Measurements from ENCODE around the gene PRR14L. TPM values are rescaled to one million over a fixed set of nuclear protein-coding genes. Genes with fewer than 3 reads are reported as not detected.
"Not testable (repeated sequence)": the region's sequence is repeated elsewhere in the genome, so short reads cannot be mapped to it uniquely, and the experiment has no call there.

The PRR14L gene
- total and polyA plus RNA-seq, 5 donors from 2014 or later: 12.0 to 48.1 (median 21.8) TPM

DNA sequence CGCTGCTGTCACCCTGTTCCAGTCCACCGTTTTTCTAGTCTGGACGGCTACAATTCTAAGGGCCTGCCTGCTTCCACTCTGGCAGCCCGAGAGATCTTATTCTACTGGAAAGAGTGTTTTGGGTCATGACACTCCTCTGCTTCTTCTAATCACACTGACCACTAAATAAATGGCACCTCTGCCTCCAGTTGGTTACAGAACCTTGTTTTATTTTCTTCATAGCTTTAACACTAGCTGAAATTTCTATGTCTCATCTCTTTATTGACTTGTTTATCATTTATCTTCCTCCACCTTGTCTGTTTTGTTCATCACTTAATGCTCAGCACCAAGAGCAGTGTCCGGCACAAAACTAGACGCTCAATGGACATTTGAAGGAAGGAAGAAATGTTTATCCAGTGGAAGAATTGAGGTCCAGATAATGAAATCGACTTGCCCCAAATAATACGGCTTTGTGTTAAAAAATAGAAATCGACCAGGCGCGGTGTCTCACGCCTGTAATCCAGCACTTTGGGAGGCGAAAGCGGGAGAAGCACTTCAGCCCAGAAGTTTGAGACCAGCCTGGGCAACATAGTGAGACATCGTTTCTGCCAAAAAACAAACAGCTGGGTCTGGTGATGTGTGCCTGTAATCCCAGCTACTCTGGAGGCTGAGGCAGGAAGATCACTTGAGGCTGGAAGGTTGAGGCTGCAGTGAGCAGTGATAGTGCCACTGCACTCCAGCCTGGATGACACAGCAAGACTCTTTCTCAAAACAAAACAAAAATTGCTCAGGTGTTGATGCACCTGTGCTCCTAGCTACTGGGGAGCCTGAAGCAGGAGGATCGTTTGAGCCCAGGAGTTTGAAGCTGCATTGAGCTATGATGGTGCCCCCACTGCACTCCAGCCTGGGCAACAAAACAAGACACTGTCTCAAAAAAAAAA lies 693 bp upstream of the PRR14L start:
- Mint-ChIP-seq H3K9me3 (no peaks in the 10 kb centered on the region), H3K4me3 (peak overlapping the region; percentile 95 to 98 (median 98)), H3K27ac (peak overlapping the region; percentile 74 to 94 (median 92)), H3K36me3 (peaks cover 4% of the 10 kb centered on the region), H3K27me3 (peaks cover 7% of the 10 kb centered on the region), H3K4me1 (peaks cover 41 to 73% (median 56%) of the 10 kb centered on the region in 4 donors)
- Histone ChIP-seq H3K4me3 (ENCODE audit: low read depth, low read length) (peak overlapping the region; percentile 75), H3K27me3 (ENCODE audit: control insufficient read depth, insufficient read depth, low read length) (no peaks in the 10 kb centered on the region), H3K36me3 (ENCODE audit: control insufficient read depth, insufficient read depth, low read length) (no peaks in the 10 kb centered on the region), H3K27ac (ENCODE audit: insufficient read depth, low read length, poor library complexity, severe bottlenecking) (peak overlapping the region; percentile 88), H3K4me1 (ENCODE audit: control insufficient read depth, insufficient read depth, low read length, poor library complexity, severe bottlenecking) (peaks cover 48% of the 10 kb centered on the region), H3K9me3 (ENCODE audit: control insufficient read depth in 2 of 2, low read length in 2 of 2) (no peaks in the 10 kb centered on the region)
- no peak for DNase-seq
- ATAC-seq (ENCODE audit: low read depth in 2 of 2): no peak

DNA sequence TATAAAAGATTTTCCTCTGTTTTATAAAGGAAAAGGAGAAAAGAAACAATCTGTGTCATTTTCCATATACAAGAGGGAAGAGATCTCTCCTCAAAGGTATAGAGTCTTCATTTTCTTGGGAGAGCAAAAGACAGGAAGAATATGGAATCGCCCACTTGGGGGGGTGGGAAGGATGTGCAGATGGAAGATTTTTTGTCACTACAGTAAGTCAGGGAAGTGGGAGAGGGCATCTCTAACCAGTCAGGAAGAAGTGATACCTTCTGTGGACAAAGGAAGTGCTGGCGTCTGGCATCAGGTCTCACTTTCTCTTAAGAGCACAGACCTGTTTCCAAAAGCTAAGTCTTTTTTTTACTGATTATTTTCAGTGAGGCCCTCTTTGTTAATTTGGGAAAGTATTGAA lies 1.4 kb downstream of the PRR14L start:
- Histone ChIP-seq H3K4me3 (ENCODE audit: low read depth, low read length) (peak overlapping the region; percentile 94), H3K4me1 (ENCODE audit: control insufficient read depth, insufficient read depth, low read length, poor library complexity, severe bottlenecking) (peaks cover 37% of the 10 kb centered on the region), H3K9me3 (ENCODE audit: control insufficient read depth in 2 of 2, low read length in 2 of 2) (no peaks in the 10 kb centered on the region), H3K36me3 (ENCODE audit: control insufficient read depth, insufficient read depth, low read length) (peaks cover 3% of the 10 kb centered on the region), H3K27me3 (ENCODE audit: control insufficient read depth, insufficient read depth, low read length) (no peaks in the 10 kb centered on the region), H3K27ac (ENCODE audit: insufficient read depth, low read length, poor library complexity, severe bottlenecking) (no peak overlapping the region)
- DNase-seq: peak in 1 of 3 donors; percentile 20
- Mint-ChIP-seq H3K4me1 (peaks cover 34 to 64% (median 48%) of the 10 kb centered on the region in 4 donors), H3K9me3 (no peaks in the 10 kb centered on the region), H3K36me3 (peaks cover 9% of the 10 kb centered on the region), H3K27me3 (peaks cover 7% of the 10 kb centered on the region), H3K4me3 (peak overlapping the region; percentile 95 to 98 (median 98)), H3K27ac (peak overlapping the region; percentile 63 to 94 (median 92))
- no peak for ATAC-seq (ENCODE audit: low read depth in 2 of 2)

DNA sequence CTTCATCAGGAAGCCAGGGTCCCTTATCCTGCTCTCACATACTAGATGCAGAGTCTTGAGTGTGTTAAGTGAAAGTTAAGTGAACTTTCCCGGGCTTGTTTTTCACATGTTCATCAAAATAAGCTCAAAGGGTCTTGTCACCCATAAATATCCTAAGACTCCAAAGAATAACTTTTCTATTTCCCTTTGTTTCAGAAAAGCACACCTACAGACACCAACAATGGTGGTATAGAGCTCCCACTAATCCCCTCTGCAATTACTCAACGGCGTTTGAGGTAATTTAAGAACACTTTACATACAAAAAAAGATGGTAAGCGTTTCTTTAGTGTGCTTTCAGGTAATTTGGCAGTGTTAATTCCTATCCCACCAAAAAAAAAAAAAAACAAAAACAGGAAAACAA lies 2.5 kb downstream of the PRR14L start:
- H3K4me1 ChIP-seq (ENCODE audit: control insufficient read depth, insufficient read depth, low read length, poor library complexity, severe bottlenecking): peaks cover 30% of the 10 kb centered on the region
- no peak for DNase-seq
- Mint-ChIP-seq H3K4me1 (peaks cover 34 to 58% (median 48%) of the 10 kb centered on the region in 4 donors), H3K9me3 (no peaks in the 10 kb centered on the region), H3K36me3 (peaks cover 13% of the 10 kb centered on the region), H3K27me3 (no peaks in the 10 kb centered on the region), H3K4me3 (peak overlapping the region in 2 of 4 donors; percentile 52 to 98), H3K27ac (peak overlapping the region; percentile 44 to 76 (median 60))
- no peak overlapping the region for H3K4me3 ChIP-seq (ENCODE audit: low read depth, low read length)
- H3K9me3 ChIP-seq (ENCODE audit: control insufficient read depth in 2 of 2, low read length in 2 of 2): no peaks in the 10 kb centered on the region
- no peaks in the 10 kb centered on the region for H3K27me3 ChIP-seq (ENCODE audit: control insufficient read depth, insufficient read depth, low read length)
- H3K27ac ChIP-seq (ENCODE audit: insufficient read depth, low read length, poor library complexity, severe bottlenecking): no peak overlapping the region
- ATAC-seq (ENCODE audit: low read depth in 2 of 2): no peak
- H3K36me3 ChIP-seq (ENCODE audit: control insufficient read depth, insufficient read depth, low read length): peaks cover 8% of the 10 kb centered on the region

DNA sequence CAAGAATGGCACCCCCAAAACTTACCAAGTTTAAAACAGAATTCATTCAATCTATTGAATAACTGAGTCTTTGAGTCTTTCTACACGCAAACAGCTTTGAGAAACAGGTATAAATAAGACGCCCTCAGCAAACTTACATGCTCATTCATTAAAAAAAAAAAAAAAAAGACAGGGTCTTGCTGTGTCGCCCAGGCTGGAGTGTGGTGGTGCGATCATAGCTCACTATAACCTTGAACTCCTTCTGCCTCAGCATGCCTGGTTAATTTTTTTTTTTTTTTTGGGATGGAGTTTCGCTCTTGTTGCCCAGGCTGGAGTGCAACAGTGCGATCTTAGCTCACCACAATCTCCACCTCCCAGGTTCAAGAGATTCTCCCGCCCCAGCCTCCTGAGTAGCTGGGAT lies 6.1 kb downstream of the PRR14L start:
- no peak overlapping the region for H3K4me3 Mint-ChIP-seq
- DNase-seq (no peak), ATAC-seq (ENCODE audit: low read depth in 2 of 2) (no peak)
- no peaks in the 10 kb centered on the region for H3K9me3 ChIP-seq (ENCODE audit: control insufficient read depth in 2 of 2, low read length in 2 of 2)
- H3K27ac Mint-ChIP-seq: peak overlapping the region in 1 of 3 donors; percentile 20
- H3K27ac ChIP-seq (ENCODE audit: insufficient read depth, low read length, poor library complexity, severe bottlenecking): no peak overlapping the region
- no peaks in the 10 kb centered on the region for H3K27me3 ChIP-seq (ENCODE audit: control insufficient read depth, insufficient read depth, low read length)
- peaks cover 21% of the 10 kb centered on the region for H3K36me3 Mint-ChIP-seq
- no peak overlapping the region for H3K4me3 ChIP-seq (ENCODE audit: low read depth, low read length)
- no peaks in the 10 kb centered on the region for H3K27me3 Mint-ChIP-seq
- H3K9me3 Mint-ChIP-seq: no peaks in the 10 kb centered on the region
- H3K4me1 Mint-ChIP-seq: peaks cover 31 to 68% (median 50%) of the 10 kb centered on the region in 4 donors
- H3K36me3 ChIP-seq (ENCODE audit: control insufficient read depth, insufficient read depth, low read length): peaks cover 17% of the 10 kb centered on the region
- peaks cover 15% of the 10 kb centered on the region for H3K4me1 ChIP-seq (ENCODE audit: control insufficient read depth, insufficient read depth, low read length, poor library complexity, severe bottlenecking)

DNA sequence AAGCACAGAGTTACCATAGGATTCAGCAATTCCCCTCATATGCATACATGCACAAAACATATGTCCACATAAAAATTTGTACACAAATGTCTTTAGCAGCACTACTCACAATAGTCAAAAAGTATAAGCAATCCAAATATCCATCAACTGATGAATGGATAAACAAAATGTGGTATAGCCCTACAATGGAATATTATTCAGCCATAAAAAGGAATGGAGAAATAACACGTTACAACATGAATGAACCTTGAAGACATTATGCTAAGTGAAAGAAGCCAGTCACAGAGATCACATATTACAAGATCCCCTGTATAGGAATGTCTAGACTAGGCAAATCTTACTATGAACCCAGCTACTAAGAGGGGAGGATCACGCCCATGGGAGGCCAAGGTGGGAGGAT lies 7.2 kb downstream of the PRR14L start:
- H3K27ac ChIP-seq (ENCODE audit: insufficient read depth, low read length, poor library complexity, severe bottlenecking): no peak overlapping the region
- H3K4me1 ChIP-seq (ENCODE audit: control insufficient read depth, insufficient read depth, low read length, poor library complexity, severe bottlenecking): peaks cover 13% of the 10 kb centered on the region
- H3K27ac Mint-ChIP-seq: peak overlapping the region in 2 of 3 donors; percentile 22 to 73
- peaks cover 29% of the 10 kb centered on the region for H3K36me3 Mint-ChIP-seq
- H3K9me3 Mint-ChIP-seq: no peaks in the 10 kb centered on the region
- no peak overlapping the region for H3K4me3 ChIP-seq (ENCODE audit: low read depth, low read length)
- H3K4me3 Mint-ChIP-seq: peak overlapping the region in 1 of 4 donors; percentile 22
- H3K27me3 Mint-ChIP-seq: no peaks in the 10 kb centered on the region
- DNase-seq (no peak), ATAC-seq (ENCODE audit: low read depth in 2 of 2) (no peak)
- peaks cover 28 to 68% (median 50%) of the 10 kb centered on the region in 4 donors for H3K4me1 Mint-ChIP-seq
- no peaks in the 10 kb centered on the region for H3K27me3 ChIP-seq (ENCODE audit: control insufficient read depth, insufficient read depth, low read length)
- no peaks in the 10 kb centered on the region for H3K9me3 ChIP-seq (ENCODE audit: control insufficient read depth in 2 of 2, low read length in 2 of 2)
- H3K36me3 ChIP-seq (ENCODE audit: control insufficient read depth, insufficient read depth, low read length): peaks cover 25% of the 10 kb centered on the region

DNA sequence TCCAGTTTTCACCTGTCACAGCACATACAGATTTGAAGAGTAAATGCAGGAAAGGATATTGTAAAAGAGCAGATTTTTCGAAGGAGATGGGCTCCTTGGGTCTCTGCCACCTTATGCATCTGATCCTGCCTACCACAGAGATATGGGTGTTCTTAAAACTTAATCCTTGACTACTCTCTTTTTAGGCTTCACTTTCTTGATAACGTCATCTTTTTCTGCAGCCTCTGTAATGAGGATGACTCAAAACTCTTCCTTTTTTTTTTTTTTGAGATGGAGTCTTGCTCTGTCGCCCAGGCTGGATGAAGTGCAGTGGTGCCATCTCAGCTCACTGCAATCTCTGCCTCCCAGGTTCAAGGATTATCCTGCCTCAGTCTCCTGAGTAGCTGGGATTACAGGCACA lies 7.8 kb downstream of the PRR14L start:
- Histone ChIP-seq H3K36me3 (ENCODE audit: control insufficient read depth, insufficient read depth, low read length) (peaks cover 25% of the 10 kb centered on the region), H3K27ac (ENCODE audit: insufficient read depth, low read length, poor library complexity, severe bottlenecking) (no peak overlapping the region), H3K9me3 (ENCODE audit: control insufficient read depth in 2 of 2, low read length in 2 of 2) (no peaks in the 10 kb centered on the region), H3K4me1 (ENCODE audit: control insufficient read depth, insufficient read depth, low read length, poor library complexity, severe bottlenecking) (peaks cover 14% of the 10 kb centered on the region), H3K4me3 (ENCODE audit: low read depth, low read length) (no peak overlapping the region), H3K27me3 (ENCODE audit: control insufficient read depth, insufficient read depth, low read length) (no peaks in the 10 kb centered on the region)
- DNase-seq: no peak
- H3K4me1 Mint-ChIP-seq: peaks cover 27 to 68% (median 48%) of the 10 kb centered on the region in 4 donors
- no peak for ATAC-seq (ENCODE audit: low read depth in 2 of 2)
- H3K27ac Mint-ChIP-seq: peak overlapping the region in 2 of 3 donors; percentile 27 to 73
- H3K4me3 Mint-ChIP-seq: peak overlapping the region in 1 of 4 donors; percentile 15
- no peaks in the 10 kb centered on the region for H3K27me3 Mint-ChIP-seq
- no peaks in the 10 kb centered on the region for H3K9me3 Mint-ChIP-seq
- H3K36me3 Mint-ChIP-seq: peaks cover 27% of the 10 kb centered on the region

DNA sequence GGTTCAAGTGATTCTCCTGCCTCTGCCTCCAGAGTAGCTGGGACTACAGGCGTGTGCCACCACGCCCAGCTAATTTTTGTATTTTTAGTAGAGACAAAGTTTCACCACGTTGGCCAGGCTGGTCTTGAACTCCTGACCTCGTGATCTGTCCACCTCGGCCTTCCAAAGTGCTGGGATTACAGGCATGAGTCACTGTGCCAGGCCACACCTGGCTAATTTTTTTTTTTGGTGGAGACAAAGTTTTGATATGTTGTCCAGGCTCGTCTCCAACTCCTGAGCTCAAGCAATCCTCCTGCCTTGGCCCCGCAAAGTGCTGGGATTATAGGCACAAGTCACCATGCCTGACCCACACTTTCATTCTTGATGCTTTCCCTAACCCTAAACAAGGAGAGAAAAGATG lies 9.6 kb downstream of the PRR14L start:
- peaks cover 25% of the 10 kb centered on the region for H3K36me3 ChIP-seq (ENCODE audit: control insufficient read depth, insufficient read depth, low read length)
- H3K4me1 Mint-ChIP-seq: peaks cover 27 to 67% (median 42%) of the 10 kb centered on the region in 4 donors
- not testable (repeated sequence) for H3K9me3 Mint-ChIP-seq; DNase-seq; H3K27me3 Mint-ChIP-seq; ATAC-seq (ENCODE audit: low read depth in 2 of 2); H3K4me3 Mint-ChIP-seq; H3K9me3 ChIP-seq (ENCODE audit: control insufficient read depth in 2 of 2, low read length in 2 of 2); H3K27me3 ChIP-seq (ENCODE audit: control insufficient read depth, insufficient read depth, low read length); H3K4me3 ChIP-seq (ENCODE audit: low read depth, low read length); H3K27ac ChIP-seq (ENCODE audit: insufficient read depth, low read length, poor library complexity, severe bottlenecking)
- peaks cover 27% of the 10 kb centered on the region for H3K36me3 Mint-ChIP-seq
- peaks cover 11% of the 10 kb centered on the region for H3K4me1 ChIP-seq (ENCODE audit: control insufficient read depth, insufficient read depth, low read length, poor library complexity, severe bottlenecking)
- peak overlapping the region in 1 of 3 donors; percentile 76 for H3K27ac Mint-ChIP-seq

All from CD4-positive, CD25-positive, alpha-beta regulatory T cell (primary cell).